ENCODE measurements around the gene ACSM2B.

Gene ACSM2B

GRCh38 chr16:20612551-20613480, 36.6 kb upstream of the ACSM2B start:
- no peak overlapping the region for H3K9ac ChIP-seq (ENCODE audit: low read length)
- no peak overlapping the region for H4K8ac ChIP-seq (ENCODE audit: low read depth, low read length)
- no peaks in the 10 kb centered on the region for H3K4me1 ChIP-seq (ENCODE audit: control insufficient read depth, low read depth, low read length)
- no peak overlapping the region for H3K4me2 ChIP-seq (ENCODE audit: low read length)
- no peak for DNase-seq
- H3K36me3 ChIP-seq (ENCODE audit: control insufficient read depth, insufficient read depth, low read length): no peaks in the 10 kb centered on the region
- H3K79me2 ChIP-seq (ENCODE audit: control insufficient read depth, insufficient read depth, low read length): no peaks in the 10 kb centered on the region
- H3K27ac ChIP-seq (ENCODE audit: low read depth, low read length): no peak overlapping the region
- H3K79me1 ChIP-seq (ENCODE audit: low read length): no peaks in the 10 kb centered on the region
- H4K5ac ChIP-seq (ENCODE audit: low read length): no peak overlapping the region
- H3K23ac ChIP-seq (ENCODE audit: low read length): no peak overlapping the region
- H3K27me3 ChIP-seq (ENCODE audit: insufficient read depth, low read length, poor library complexity): no peaks in the 10 kb centered on the region
- no peak overlapping the region for H3K56ac ChIP-seq (ENCODE audit: low read length)
- H2BK15ac ChIP-seq (replicated peaks; ENCODE audit: low read depth): no peak overlapping the region
- no peak overlapping the region for H3K18ac ChIP-seq (ENCODE audit: low read length)
- H2AK5ac ChIP-seq (ENCODE audit: low read length): no peak overlapping the region
- H3K4ac ChIP-seq (ENCODE audit: low read depth, low read length): no peak overlapping the region
- WGBS (ENCODE audit: extremely low coverage, insufficient coverage, low lambda C conversion rate): no CpG with 5 or more reads among the region's 9 CpGs
- no peak overlapping the region for H2BK120ac ChIP-seq (ENCODE audit: low read depth, low read length)
- no peak overlapping the region for H2BK5ac ChIP-seq (ENCODE audit: low read length)
- H3K4me3 ChIP-seq (ENCODE audit: low read length): no peak overlapping the region

GRCh38 chr16:20611975-20612481, 35.9 kb upstream of the ACSM2B start:
- H3K27ac ChIP-seq (ENCODE audit: low read depth, low read length): no peak overlapping the region
- no peaks in the 10 kb centered on the region for H3K79me1 ChIP-seq (ENCODE audit: low read length)
- no peaks in the 10 kb centered on the region for H3K27me3 ChIP-seq (ENCODE audit: insufficient read depth, low read length, poor library complexity)
- H3K4me1 ChIP-seq (ENCODE audit: control insufficient read depth, low read depth, low read length): no peaks in the 10 kb centered on the region
- no peaks in the 10 kb centered on the region for H3K36me3 ChIP-seq (ENCODE audit: control insufficient read depth, insufficient read depth, low read length)
- no peak overlapping the region for H2BK15ac ChIP-seq (replicated peaks; ENCODE audit: low read depth)
- H4K5ac ChIP-seq (ENCODE audit: low read length): no peak overlapping the region
- H2BK5ac ChIP-seq (ENCODE audit: low read length): no peak overlapping the region
- no peak overlapping the region for H2AK5ac ChIP-seq (ENCODE audit: low read length)
- H3K23ac ChIP-seq (ENCODE audit: low read length): no peak overlapping the region
- no peak overlapping the region for H3K4me2 ChIP-seq (ENCODE audit: low read length)
- no peak overlapping the region for H3K56ac ChIP-seq (ENCODE audit: low read length)
- H3K9ac ChIP-seq (ENCODE audit: low read length): no peak overlapping the region
- H2BK120ac ChIP-seq (ENCODE audit: low read depth, low read length): no peak overlapping the region
- H3K4me3 ChIP-seq (ENCODE audit: low read length): no peak overlapping the region
- no peak overlapping the region for H3K18ac ChIP-seq (ENCODE audit: low read length)
- no peak overlapping the region for H4K8ac ChIP-seq (ENCODE audit: low read depth, low read length)
- WGBS (ENCODE audit: extremely low coverage, insufficient coverage, low lambda C conversion rate): no CpG with 5 or more reads among the region's 5 CpGs
- no peak for DNase-seq
- H3K4ac ChIP-seq (ENCODE audit: low read depth, low read length): no peak overlapping the region
- no peaks in the 10 kb centered on the region for H3K79me2 ChIP-seq (ENCODE audit: control insufficient read depth, insufficient read depth, low read length)

- no peaks in the 10 kb centered on the region for H3K36me3 ChIP-seq (ENCODE audit: control insufficient read depth, insufficient read depth, low read length)
- no peak overlapping the region for H3K56ac ChIP-seq (ENCODE audit: low read length)
- no peak overlapping the region for H4K8ac ChIP-seq (ENCODE audit: low read depth, low read length)
- H2BK15ac ChIP-seq (replicated peaks; ENCODE audit: low read depth): no peak overlapping the region
- H3K27me3 ChIP-seq (ENCODE audit: insufficient read depth, low read length, poor library complexity): no peaks in the 10 kb centered on the region
- H2AK5ac ChIP-seq (ENCODE audit: low read length): no peak overlapping the region
- H3K27ac ChIP-seq (ENCODE audit: low read depth, low read length): no peak overlapping the region
- H3K79me2 ChIP-seq (ENCODE audit: control insufficient read depth, insufficient read depth, low read length): no peaks in the 10 kb centered on the region
- WGBS (ENCODE audit: extremely low coverage, insufficient coverage, low lambda C conversion rate): no CpG with 5 or more reads among the region's 2 CpGs
- no peak overlapping the region for H3K4me3 ChIP-seq (ENCODE audit: low read length)
- H3K18ac ChIP-seq (ENCODE audit: low read length): no peak overlapping the region
- H3K79me1 ChIP-seq (ENCODE audit: low read length): no peaks in the 10 kb centered on the region
- H4K5ac ChIP-seq (ENCODE audit: low read length): no peak overlapping the region
- H3K23ac ChIP-seq (ENCODE audit: low read length): no peak overlapping the region
- H3K4ac ChIP-seq (ENCODE audit: low read depth, low read length): no peak overlapping the region
- no peak overlapping the region for H3K4me2 ChIP-seq (ENCODE audit: low read length)
- no peak overlapping the region for H3K9ac ChIP-seq (ENCODE audit: low read length)
- DNase-seq: no peak
- no peak overlapping the region for H2BK120ac ChIP-seq (ENCODE audit: low read depth, low read length)
- no peaks in the 10 kb centered on the region for H3K4me1 ChIP-seq (ENCODE audit: control insufficient read depth, low read depth, low read length)
- no peak overlapping the region for H2BK5ac ChIP-seq (ENCODE audit: low read length)
Observed at GRCh38 chr16:20611350-20611902, 35.3 kb upstream of the ACSM2B start.

GRCh38 chr16:20610892-20611349, 34.8 kb upstream of the ACSM2B start:
- no peak overlapping the region for H3K4me2 ChIP-seq (ENCODE audit: low read length)
- H3K27me3 ChIP-seq (ENCODE audit: insufficient read depth, low read length, poor library complexity): no peaks in the 10 kb centered on the region
- H4K5ac ChIP-seq (ENCODE audit: low read length): no peak overlapping the region
- no CpG with 5 or more reads among the region's 4 CpGs for WGBS (ENCODE audit: extremely low coverage, insufficient coverage, low lambda C conversion rate)
- no peak overlapping the region for H3K56ac ChIP-seq (ENCODE audit: low read length)
- H3K4ac ChIP-seq (ENCODE audit: low read depth, low read length): no peak overlapping the region
- no peak for DNase-seq
- H3K4me3 ChIP-seq (ENCODE audit: low read length): no peak overlapping the region
- H3K79me2 ChIP-seq (ENCODE audit: control insufficient read depth, insufficient read depth, low read length): no peaks in the 10 kb centered on the region
- no peak overlapping the region for H2BK120ac ChIP-seq (ENCODE audit: low read depth, low read length)
- H3K79me1 ChIP-seq (ENCODE audit: low read length): no peaks in the 10 kb centered on the region
- H2AK5ac ChIP-seq (ENCODE audit: low read length): no peak overlapping the region
- no peak overlapping the region for H2BK15ac ChIP-seq (replicated peaks; ENCODE audit: low read depth)
- no peak overlapping the region for H2BK5ac ChIP-seq (ENCODE audit: low read length)
- no peaks in the 10 kb centered on the region for H3K4me1 ChIP-seq (ENCODE audit: control insufficient read depth, low read depth, low read length)
- no peak overlapping the region for H3K18ac ChIP-seq (ENCODE audit: low read length)
- no peak overlapping the region for H3K23ac ChIP-seq (ENCODE audit: low read length)
- H3K9ac ChIP-seq (ENCODE audit: low read length): no peak overlapping the region
- no peaks in the 10 kb centered on the region for H3K36me3 ChIP-seq (ENCODE audit: control insufficient read depth, insufficient read depth, low read length)
- no peak overlapping the region for H4K8ac ChIP-seq (ENCODE audit: low read depth, low read length)
- no peak overlapping the region for H3K27ac ChIP-seq (ENCODE audit: low read depth, low read length)

GRCh38 chr16:20610211-20610891, 34.2 kb upstream of the ACSM2B start:
- no peak overlapping the region for H2BK120ac ChIP-seq (ENCODE audit: low read depth, low read length)
- H4K8ac ChIP-seq (ENCODE audit: low read depth, low read length): no peak overlapping the region
- H3K4ac ChIP-seq (ENCODE audit: low read depth, low read length): no peak overlapping the region
- H3K23ac ChIP-seq (ENCODE audit: low read length): no peak overlapping the region
- no peak overlapping the region for H2AK5ac ChIP-seq (ENCODE audit: low read length)
- no peak overlapping the region for H3K27ac ChIP-seq (ENCODE audit: low read depth, low read length)
- no peak overlapping the region for H4K5ac ChIP-seq (ENCODE audit: low read length)
- H3K4me1 ChIP-seq (ENCODE audit: control insufficient read depth, low read depth, low read length): no peaks in the 10 kb centered on the region
- no peak overlapping the region for H2BK5ac ChIP-seq (ENCODE audit: low read length)
- no peak for DNase-seq
- H3K79me1 ChIP-seq (ENCODE audit: low read length): no peaks in the 10 kb centered on the region
- no peak overlapping the region for H3K4me3 ChIP-seq (ENCODE audit: low read length)
- H2BK15ac ChIP-seq (replicated peaks; ENCODE audit: low read depth): no peak overlapping the region
- H3K56ac ChIP-seq (ENCODE audit: low read length): no peak overlapping the region
- H3K27me3 ChIP-seq (ENCODE audit: insufficient read depth, low read length, poor library complexity): no peaks in the 10 kb centered on the region
- no peak overlapping the region for H3K4me2 ChIP-seq (ENCODE audit: low read length)
- WGBS (ENCODE audit: extremely low coverage, insufficient coverage, low lambda C conversion rate): no CpG with 5 or more reads among the region's 6 CpGs
- no peak overlapping the region for H3K18ac ChIP-seq (ENCODE audit: low read length)
- H3K36me3 ChIP-seq (ENCODE audit: control insufficient read depth, insufficient read depth, low read length): no peaks in the 10 kb centered on the region
- no peak overlapping the region for H3K9ac ChIP-seq (ENCODE audit: low read length)
- no peaks in the 10 kb centered on the region for H3K79me2 ChIP-seq (ENCODE audit: control insufficient read depth, insufficient read depth, low read length)

All from mesendoderm (in vitro differentiated cells).